ENCODE results near the gene CYB5B.

The CYB5B gene

DNA sequence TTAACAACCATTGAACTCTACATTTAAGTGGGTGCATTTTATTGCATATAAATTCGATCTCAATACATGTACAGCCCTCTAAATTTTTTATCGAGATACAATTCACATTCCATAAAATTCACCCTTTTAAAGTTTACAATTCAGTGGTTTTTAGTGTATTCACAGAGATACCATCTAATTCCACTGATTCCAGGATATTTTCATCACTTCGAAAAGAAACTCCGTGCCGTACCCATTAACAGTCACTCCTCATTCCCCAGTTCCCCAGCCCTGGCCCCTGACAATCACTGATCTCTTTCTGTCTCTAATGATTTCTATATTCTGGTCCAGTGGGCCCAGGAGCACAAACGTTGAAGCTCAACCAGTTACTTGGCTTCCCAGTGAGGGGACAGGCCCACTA, 61.4 kb downstream of the CYB5B start:
- no peak for DNase-seq (ENCODE audit: low read depth)

GRCh38 chr16:69486272-69486671, 61.9 kb downstream of the CYB5B start:
- no peak for DNase-seq (ENCODE audit: low read depth)

DNA sequence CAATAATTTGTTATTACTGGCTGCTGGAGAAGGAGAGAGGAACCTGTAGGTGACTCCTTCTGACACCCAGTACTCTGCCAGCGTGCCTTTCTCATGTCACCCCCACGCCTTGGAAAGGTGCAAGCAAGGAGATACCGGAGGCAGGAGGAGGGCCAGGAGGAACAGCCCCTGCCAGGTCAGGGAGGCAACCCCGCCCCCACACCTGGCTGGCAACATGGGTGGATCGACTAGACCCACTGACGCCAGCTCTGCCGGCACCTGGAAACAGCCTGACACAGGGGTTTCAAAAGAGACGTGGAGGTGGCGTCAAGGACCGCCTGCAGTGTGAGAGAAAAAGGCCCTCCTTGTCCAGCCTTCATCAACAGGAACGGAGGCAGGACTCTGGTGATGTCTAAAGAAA, 62.3 kb downstream of the CYB5B start:
- no peak for DNase-seq (ENCODE audit: low read depth)

GRCh38 chr16:69490707-69491324, 66.4 kb downstream of the CYB5B start:
- no peak for DNase-seq (ENCODE audit: low read depth)

GRCh38 chr16:69494991-69495392, 70.6 kb downstream of the CYB5B start:
- no peak for DNase-seq (ENCODE audit: low read depth)

- no peak for DNase-seq (ENCODE audit: low read depth)
These were observed 71.4 kb downstream of the CYB5B start for GRCh38 chr16:69495821-69496220.

- no peak for DNase-seq (ENCODE audit: low read depth)
These were observed 72.0 kb downstream of the CYB5B start for GRCh38 chr16:69496376-69496775.

DNA sequence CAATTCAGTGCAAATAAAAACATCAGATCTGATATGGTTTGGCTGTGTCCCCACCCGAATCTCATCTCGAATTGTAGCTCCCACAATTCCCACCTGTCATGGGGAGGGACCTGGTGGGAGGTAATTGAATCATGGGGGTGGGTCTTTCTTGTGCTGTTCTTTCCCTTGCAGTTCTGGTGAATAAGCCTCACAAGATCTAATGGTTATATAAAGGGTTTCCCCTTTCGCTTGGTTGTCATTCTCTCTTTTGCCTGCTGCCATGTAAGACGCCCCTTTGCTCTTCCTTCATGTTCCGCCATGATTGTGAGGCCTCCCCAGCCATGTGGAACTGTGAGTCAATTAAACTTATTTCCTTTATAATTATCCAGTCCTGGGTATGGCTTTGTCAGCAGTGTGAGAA, 72.5 kb downstream of the CYB5B start:
- DNase-seq (ENCODE audit: low read depth) = no peak

GRCh38 chr16:69497876-69498596, 73.6 kb downstream of the CYB5B start:
- no peak for DNase-seq (ENCODE audit: low read depth)

- DNase-seq (ENCODE audit: low read depth) = no peak
These were observed 74.5 kb downstream of the CYB5B start for GRCh38 chr16:69498926-69499325.

GRCh38 chr16:69499541-69500230, 75.3 kb downstream of the CYB5B start:
- DNase-seq (ENCODE audit: low read depth) = no peak

- no peak for DNase-seq (ENCODE audit: low read depth)
These were observed 76.1 kb downstream of the CYB5B start for GRCh38 chr16:69500496-69500895.

DNA sequence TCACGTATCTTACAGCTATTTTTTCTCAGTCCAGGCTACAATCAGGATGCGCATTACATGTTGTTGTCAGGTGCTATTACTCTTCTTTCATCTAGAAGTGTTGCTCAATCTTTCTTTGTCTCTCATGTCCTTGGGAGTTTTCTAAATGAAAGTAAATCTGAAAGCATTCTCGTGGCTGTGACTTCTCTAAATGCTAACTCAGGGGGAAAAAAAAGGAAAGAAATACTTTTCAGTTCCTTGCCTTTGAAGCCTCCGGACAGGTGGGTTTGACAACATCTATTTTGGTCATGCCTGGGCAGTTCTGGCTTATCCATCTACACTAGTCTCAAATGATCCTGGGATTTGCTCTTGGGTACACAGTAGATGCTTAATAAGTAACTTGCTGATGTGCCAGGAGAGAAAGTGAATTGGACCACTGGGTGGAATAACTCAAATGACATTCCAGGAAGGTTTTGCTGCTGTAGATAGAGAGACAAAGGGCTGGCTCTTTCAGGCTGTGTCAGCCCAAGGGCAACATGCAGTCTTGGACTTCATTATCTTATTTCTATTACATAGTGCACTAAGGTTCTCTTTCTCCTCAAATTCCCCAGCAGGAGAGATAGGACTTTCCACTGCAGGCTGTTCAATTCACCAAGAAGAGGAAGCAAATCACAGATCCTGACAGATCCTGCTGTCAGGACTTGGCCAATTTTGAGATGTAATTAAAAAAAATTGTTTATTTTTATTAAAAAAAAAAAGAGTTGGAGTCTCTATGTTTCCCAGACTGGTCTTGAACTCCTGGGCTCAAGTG, 77.7 kb downstream of the CYB5B start:
- no peak for DNase-seq (ENCODE audit: low read depth)

- DNase-seq (ENCODE audit: low read depth) = no peak
These were observed 78.8 kb downstream of the CYB5B start for GRCh38 chr16:69503244-69503643.

- no peak for DNase-seq (ENCODE audit: low read depth)
These were observed 83.8 kb downstream of the CYB5B start for GRCh38 chr16:69508033-69508755.

DNA sequence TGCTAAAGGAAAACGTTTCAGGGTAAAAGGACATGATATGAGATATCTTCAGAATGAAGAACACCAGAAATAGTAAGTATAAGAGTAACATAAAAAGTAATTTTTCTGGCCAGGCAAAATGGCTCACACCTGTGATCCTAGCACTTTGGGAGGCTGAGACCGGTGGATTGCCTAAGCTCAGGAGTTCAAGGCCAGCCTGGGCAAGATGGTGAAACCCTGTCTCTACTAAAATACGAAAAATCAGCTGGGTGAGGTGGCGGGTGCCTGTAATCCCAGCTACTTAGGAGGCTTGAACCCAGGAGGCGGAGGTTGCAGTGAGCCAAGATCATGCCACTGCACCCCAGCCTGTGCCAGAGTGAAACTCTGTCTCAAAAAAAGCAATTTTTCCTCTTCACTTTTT, 84.7 kb downstream of the CYB5B start:
- no peak for DNase-seq (ENCODE audit: low read depth)

GRCh38 chr16:69511651-69512050, 87.2 kb downstream of the CYB5B start:
- no peak for DNase-seq (ENCODE audit: low read depth)

- no peak for DNase-seq (ENCODE audit: low read depth)
These were observed 89.0 kb downstream of the CYB5B start for GRCh38 chr16:69513180-69513966.

- no peak for DNase-seq (ENCODE audit: low read depth)
These were observed 89.9 kb downstream of the CYB5B start for GRCh38 chr16:69514356-69514755.
